GM08714 (cell line): Measurements from ENCODE around the gene ZNF780A.
"Not testable (repeated sequence)": the region's sequence is repeated elsewhere in the genome, so short reads cannot be mapped to it uniquely, and the experiment has no call there.

ENCODE experiments used
- H3K4me3 ChIP-seq: fragments of 200-500 bp; sonication (Bioruptor generic); 2 replicates; pipeline ENCODE4 v1.5.1; 2014; ENCODE audit warnings: mild to moderate bottlenecking, low read length, inconsistent platforms
- ZNF274 ChIP-seq: IDR thresholded peaks from 2 replicates; pipeline ENCODE4 v1.6.1; 2012; ENCODE audit warnings: mild to moderate bottlenecking, low read depth, low read length

ZNF780A gene

DNA sequence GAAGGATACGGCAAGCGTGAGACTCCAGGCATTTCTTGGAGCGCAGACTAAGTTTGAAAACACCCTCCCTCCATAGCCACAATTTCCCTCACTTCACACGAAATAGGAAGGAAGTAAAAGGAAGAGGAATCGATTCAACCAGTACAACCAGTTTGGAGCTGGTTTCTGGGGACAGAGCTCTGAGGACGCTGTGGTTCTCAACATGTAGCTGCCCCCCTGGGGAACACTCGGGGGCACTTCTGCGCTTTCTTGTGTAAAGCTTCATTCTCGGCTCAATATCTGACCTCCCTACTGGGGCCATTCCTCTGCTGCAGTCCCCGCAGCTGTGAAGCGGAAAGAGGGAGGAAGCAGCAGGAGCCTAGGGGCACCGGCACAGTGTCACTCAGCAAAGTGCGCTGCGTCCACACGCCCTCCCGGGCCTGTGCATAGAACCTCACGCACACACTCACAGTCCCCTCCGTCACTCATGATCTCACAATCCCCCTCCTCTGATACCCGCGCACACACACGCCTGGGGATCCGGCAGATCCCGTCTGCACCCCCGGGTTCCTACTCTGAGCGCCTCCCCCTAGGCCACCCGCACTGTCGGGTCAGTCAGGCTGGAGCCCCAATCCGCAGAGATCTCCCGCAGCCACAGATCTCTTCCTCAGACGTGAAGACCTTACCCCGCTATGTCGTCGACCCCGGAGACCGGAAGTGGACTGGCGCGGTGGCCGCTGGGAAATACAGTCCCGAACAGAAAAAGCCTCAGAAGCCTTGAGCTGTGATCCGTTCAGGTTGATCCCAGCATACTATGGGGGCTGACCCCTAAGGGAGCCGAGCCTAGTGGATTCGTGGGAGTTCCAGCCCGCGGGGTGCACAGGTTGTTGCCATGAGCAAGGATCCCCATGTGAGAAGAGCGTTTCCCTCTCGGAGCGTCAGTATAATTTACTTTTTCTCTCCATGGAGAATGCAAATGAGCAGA is at the start of gene ZNF780A:
ZNF780A (minus strand) TSS at position 703 of the 964 bp plus-strand sequence. CDS start 6,190 bp downstream, outside the sequence.
- no peak for TF ChIP-seq ZNF274
- H3K4me3 ChIP-seq, result peak within 1 kb of the TSS; percentile 97

DNA sequence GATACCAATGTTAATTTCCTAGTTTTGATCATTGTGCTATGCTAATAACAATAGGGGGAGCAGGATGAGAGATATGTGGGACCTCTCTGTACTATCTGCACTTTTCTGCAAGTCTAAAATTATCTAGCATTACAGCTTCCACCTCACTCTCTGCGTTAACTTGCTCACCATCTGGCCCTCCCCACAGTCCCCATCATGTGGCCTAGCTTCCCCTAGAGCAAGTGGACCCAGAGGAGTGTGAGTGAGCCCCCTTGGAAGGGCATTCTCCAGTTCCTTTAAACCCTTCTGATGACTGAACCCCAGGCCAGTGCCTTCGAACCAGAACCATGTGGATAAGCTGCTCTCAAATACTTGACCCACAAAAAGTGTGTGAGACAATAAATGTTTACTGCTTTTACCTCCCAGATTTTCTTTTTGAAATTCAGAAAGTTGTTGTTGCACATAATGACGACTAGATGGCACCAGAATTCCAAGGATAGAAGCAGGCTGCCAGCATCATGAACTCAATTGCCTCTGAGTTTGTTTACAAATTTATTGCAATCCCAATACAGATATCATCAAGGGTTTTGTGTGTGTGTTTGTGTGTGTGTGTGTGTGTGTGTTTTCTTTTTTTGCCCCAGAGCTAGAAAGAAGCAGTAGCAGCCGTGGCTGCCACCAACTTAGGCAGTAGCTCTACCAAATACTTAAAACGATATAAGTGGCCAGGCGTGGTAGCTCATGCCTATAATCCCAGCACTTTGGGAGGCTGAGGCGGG is 49.0 kb upstream of the ZNF780A start:
- no peak overlapping the region for H3K4me3 ChIP-seq
- TF ChIP-seq ZNF274, result no peak

DNA sequence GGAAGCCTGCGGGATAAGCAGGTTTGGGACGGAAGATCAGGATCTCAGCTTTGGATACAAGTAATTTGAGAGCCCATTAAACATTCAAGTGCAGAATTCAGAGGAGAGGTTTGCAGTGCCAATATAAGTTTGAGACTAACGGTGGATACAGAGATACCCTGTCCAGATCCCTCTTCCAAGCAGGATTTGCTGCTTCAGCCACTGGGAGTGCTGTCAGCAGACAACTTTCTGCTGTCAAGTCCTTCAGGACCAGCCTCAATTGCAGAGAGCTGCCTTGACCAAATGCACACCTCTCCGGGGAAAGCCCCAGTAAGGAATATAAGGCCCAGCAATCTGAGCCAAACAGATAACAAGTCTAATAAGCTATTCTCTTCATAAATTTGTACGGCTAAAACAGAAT is 46.1 kb upstream of the ZNF780A start:
- no peak for TF ChIP-seq ZNF274
- no peak overlapping the region for H3K4me3 ChIP-seq

DNA sequence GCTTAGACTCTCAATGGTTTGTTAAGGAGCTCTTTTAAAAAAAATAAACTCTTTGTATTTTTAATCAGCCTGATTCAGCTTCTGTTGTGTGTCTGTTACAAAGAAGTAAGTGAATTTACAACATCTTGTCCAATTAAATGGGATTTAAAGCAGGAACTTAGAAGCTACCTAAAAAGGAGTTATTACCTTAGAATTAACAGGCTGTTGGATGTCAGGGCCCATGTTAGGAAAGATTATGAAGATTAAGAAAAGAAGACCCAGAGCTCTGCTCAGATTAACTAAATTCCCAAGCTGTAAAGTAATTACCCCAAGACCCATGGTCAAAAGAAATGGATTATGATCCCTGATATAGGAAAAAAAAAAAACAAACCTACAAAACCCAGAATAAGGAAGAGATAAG is 44.1 kb upstream of the ZNF780A start:
- no peak overlapping the region for H3K4me3 ChIP-seq

DNA sequence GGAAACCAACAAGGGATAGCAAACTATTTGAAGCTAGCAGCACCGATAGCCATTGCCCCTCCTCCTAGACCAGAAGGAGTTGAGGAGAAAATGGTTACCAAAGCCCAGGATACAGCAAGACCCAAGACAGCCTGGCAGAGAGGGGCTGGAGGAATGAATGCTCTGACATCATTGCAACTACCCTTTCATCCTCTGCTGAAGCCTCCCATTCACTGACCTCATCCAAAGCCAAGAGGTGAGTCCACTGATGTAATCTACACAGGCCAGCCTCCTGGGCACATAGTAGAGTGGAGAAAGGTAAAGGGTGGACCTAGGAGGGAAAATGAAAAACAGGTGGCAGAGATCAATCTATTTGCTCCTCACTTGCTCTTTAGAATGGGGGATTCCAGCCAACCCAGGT is 42.7 kb upstream of the ZNF780A start:
- no peak overlapping the region for H3K4me3 ChIP-seq
- no peak for TF ChIP-seq ZNF274

More for the DNA sequence above, 44.1 kb upstream of the ZNF780A start:
- TF ChIP-seq ZNF274, result no peak

DNA sequence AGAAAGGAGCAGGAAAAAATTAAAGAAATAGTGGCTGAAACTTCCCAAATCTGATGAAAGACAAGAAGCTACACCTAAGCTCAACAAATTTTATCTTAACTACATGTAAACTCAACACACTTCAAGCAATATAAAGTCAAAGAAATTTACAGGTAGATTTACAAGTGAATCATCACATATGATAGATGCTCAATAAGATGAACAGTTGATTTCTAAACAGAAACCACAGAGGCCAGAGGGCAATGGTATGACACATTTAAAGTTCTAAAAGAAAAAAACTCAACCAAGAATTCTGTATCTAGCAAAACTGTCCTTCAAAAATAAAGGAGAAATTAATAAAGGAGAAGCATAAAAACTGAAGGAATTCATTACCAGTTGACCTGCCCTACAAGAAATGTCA is 39.3 kb upstream of the ZNF780A start:
- no peak overlapping the region for H3K4me3 ChIP-seq

DNA sequence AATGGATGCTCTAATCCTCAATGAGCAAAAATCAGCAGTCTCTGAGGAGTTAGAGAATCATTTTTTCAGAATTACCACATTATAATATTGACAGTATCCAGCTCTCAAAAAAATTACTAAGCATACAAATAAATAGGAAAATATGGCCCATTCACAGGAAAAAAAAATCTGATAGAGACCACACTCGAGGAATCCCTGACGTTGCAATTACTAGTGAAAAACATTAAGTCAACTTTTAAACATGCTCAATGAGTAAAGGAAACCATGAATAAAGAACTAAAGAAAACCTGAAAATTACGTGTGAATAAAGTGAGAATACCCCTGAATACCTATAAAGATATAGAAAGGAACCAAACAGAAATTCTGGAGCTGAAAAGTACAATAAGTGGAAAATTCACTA is 38.7 kb upstream of the ZNF780A start:
- no peak overlapping the region for H3K4me3 ChIP-seq
- TF ChIP-seq ZNF274, result no peak

More for the DNA sequence above, 39.3 kb upstream of the ZNF780A start:
- TF ChIP-seq ZNF274, result no peak

DNA sequence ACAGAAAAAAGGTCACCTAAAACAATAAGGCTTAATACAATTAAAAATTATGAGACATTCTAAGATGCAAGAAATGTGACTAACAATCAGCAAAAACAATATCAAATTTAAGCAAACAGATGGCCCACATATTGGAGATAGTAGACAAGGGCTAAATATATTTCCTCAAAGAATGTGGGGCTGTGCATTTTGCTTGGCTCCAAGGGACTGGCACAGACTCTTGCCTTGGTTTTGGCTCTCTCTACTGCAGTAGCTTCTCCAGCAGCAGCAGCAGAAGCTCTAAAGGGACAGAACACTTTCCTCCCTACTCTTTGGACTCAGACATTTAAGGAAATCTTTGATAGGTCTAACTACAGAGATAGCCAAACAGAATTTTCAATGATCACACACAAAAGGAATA is 38.2 kb upstream of the ZNF780A start:
- TF ChIP-seq ZNF274, result no peak

DNA sequence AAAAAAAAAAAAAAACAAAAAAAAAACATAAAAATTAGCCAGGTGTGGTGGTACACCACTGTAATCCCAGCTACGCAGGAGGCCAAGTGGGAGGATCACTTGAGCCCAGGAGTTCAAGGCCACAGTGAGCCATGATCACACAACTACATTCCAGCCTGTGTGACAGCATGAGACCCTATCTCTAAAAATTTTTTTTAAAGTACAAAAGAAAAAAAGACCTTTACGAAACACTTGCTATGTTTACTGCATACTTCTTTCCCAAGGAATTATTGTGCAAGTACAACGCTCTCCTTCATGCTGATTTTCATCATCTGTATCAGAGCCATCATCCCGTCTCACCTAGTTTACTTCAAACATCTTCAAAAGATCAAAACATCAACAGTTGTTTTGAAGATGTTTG is 28.6 kb upstream of the ZNF780A start:
- no peak overlapping the region for H3K4me3 ChIP-seq

More for the DNA sequence above, 38.2 kb upstream of the ZNF780A start:
- H3K4me3 ChIP-seq, result no peak overlapping the region

DNA sequence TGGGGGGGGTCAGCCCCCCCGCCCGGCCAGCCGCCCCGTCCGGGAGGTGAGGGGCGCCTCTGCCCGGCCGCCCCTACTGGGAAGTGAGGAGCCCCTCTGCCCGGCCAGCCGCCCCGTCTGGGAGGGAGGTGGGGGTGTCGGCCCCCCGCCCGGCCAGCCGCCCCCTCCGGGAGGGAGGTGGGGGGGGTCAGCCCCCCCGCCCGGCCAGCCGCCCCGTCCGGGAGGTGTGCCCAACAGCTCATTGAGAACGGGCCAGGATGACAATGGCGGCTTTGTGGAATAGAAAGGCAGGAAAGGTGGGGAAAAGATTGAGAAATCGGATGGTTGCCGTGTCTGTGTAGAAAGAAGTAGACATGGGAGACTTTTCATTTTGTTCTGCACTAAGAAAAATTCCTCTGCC is 27.9 kb upstream of the ZNF780A start:
- not testable (repeated sequence) for H3K4me3 ChIP-seq

More for the DNA sequence above, 28.6 kb upstream of the ZNF780A start:
- TF ChIP-seq ZNF274, result no peak

DNA sequence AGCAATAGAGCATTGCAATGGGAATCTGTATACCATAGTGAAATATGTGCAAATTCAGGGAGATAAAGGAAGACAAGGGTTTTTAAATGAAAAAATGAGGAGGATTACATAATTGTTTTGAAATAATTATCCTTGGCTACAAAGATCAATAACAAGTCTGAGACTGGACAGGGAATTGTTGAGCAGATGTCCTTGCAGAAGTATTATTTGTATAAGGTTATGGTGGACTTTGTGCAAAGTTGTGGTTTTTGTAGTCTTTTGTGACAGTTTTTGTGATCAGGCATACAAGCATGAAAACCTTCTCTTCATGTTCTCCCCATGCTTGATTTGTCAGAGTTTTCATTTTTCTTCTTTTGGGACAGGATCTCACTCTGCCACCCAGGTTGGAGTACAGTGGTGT is 25.3 kb upstream of the ZNF780A start:
- TF ChIP-seq ZNF274, result no peak
- H3K4me3 ChIP-seq, result no peak overlapping the region

DNA sequence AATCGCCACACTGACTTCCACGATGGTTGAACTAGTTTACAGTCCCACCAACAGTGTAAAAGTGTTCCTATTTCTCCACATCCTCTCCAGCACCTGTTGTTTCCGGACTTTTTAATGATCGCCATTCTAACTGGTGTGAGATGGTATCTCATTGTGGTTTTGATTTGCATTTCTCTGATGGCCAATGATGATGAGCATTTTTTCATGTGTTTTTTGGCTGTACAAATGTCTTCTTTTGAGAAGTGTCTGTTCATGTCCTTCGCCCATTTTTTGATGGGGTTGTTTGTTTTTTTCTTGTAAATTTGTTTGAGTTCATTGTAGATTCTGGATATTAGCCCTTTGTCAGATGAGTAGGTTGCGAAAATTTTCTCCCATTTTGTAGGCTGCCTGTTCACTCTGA is 23.4 kb upstream of the ZNF780A start:
- not testable (repeated sequence) for H3K4me3 ChIP-seq

DNA sequence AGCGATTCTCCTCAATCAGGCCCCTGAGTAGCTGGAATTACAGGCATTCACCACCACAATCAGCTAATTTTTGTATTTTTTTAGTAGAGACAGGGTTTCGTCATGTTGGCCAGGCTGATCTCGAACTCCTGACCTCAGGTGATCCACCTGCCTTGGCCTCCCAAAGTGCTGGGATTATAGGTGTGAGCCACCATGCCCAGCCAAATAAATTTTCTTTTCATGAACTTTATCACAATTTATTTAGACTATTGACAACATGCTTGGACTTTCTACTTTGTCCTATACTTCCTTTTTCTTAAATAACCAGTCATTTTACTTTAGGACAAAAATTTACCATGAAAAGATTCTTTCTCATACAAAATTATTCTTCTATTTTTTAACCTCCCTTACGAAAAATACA is 21.5 kb upstream of the ZNF780A start:
- not testable (repeated sequence) for H3K4me3 ChIP-seq

DNA sequence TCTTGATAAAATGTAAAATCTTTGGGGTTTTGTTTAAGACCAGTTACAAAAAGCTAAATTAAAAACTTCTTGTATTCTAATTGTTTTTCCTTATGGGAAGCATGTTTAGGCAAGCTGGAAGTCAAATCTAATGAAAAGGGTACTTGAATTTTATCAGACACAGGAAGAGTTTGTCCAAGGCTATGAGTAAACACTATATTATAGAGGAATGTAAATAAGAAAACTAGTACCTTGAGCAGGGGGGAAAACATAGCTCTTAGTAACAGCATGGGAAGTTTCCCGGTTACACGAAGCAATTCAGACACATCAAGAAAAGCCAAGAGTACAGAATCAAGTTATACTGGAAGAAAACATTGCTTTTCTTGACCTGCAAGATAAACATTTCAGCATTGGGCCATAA is 19.8 kb upstream of the ZNF780A start:
- no peak for TF ChIP-seq ZNF274
- no peak overlapping the region for H3K4me3 ChIP-seq

DNA sequence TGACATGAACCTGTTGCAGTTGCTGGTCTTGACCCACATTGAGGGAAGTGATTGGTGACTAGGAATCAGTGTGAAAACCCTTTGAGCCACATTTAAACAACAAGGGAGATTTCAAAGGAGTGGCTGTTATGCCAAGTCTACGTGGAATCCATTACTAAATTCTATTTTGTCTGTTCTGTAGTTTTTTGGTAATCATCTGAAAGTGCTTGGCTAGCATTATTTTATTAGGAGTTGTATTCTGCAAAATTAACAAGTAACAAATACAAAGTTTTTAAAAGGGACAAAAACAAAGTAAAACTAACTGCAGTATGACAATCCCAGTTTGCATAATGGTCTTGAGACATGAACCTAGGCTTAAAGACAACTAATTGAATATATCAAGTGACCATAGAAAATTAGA is 14.0 kb upstream of the ZNF780A start:
- TF ChIP-seq ZNF274, result no peak
- H3K4me3 ChIP-seq, result no peak overlapping the region
